Spleen (tissue), 7 donors: ENCODE data around the gene ENTPD1.

Experiments used
- POLR2A ChIP-seq, 3 donors: fragments of 450-650 bp; IDR thresholded peaks; one replicate each; pipeline ENCODE4 v1.5.1; 2017; ENCODE audit warnings: antibody characterized with exemption in 3 of 3, mild to moderate bottlenecking in 1 of 3
- TF ChIP-seq, protein P1 (sequence below), 11 experiments: fragments of 200-600 bp in 7 of 11; fragments of 450-650 bp in 4 of 11; sonication (generic) in 4 of 11; IDR thresholded peaks in 8 of 11; conservative IDR thresholded peaks in 3 of 11; 1 replicate in 7 of 11; 2 replicates in 4 of 11; pipeline versions ENCODE4 v1.4.0 to v1.8.0; 2016 to 2021; ENCODE audit warnings: antibody characterized with exemption in 11 of 11, inconsistent platforms in 4 of 11, mild to moderate bottlenecking in 1 of 11
- donor health status: DM: no; HTN: no; CAD: no; lungs with moderate emphysema.
- donor health status: DM: no; HTN: no; CAD: no.
- donor health status: DM: no; HTN: no; CAD: no.

DNA sequence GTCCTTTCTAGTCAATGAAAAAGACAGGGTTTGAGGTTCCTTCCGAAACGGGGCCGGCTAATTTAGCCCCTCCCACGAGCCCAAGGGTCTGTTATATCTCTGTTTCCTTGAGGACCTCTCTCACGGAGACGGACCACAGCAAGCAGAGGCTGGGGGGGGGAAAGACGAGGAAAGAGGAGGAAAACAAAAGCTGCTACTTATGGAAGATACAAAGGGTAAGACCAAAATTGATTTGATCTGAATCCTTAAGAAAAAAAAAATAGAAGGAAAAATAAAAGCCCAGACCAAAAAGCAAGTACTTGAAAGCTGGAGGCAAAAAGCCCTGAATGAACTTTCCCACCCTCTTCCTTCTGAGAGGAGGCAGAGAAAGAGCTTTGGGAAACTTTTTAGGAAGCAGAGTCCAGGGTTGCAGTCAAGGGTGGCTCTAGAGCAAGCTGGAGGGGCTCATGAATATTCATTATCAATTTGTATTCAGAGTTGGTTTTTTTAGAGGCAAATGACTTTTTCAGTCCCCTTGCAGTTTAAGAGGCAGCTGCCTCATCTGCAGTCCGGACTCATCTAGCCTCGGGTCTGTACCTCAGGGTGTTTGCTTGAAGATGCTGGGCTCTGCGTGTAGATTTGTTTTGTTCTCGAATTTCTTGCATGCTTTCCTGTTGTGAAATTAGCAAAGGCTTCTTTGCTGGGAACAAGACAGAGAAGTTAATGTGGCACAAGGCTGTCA lies at the start of gene ENTPD1:
- TF ChIP-seq, protein P1, sequence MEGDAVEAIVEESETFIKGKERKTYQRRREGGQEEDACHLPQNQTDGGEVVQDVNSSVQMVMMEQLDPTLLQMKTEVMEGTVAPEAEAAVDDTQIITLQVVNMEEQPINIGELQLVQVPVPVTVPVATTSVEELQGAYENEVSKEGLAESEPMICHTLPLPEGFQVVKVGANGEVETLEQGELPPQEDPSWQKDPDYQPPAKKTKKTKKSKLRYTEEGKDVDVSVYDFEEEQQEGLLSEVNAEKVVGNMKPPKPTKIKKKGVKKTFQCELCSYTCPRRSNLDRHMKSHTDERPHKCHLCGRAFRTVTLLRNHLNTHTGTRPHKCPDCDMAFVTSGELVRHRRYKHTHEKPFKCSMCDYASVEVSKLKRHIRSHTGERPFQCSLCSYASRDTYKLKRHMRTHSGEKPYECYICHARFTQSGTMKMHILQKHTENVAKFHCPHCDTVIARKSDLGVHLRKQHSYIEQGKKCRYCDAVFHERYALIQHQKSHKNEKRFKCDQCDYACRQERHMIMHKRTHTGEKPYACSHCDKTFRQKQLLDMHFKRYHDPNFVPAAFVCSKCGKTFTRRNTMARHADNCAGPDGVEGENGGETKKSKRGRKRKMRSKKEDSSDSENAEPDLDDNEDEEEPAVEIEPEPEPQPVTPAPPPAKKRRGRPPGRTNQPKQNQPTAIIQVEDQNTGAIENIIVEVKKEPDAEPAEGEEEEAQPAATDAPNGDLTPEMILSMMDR (IDR thresholded peaks at IDR 0.05 in 8 of 11, conservative IDR thresholded peaks at IDR 0.05 in 3 of 11) = no peak
- TF ChIP-seq POLR2A (IDR thresholded peaks at IDR 0.05) = peak in 2 of 3 donors; percentile 30 to 80
